ENCODE data around the gene RNF167.

The RNF167 gene

GRCh38 chr17:4950746-4951204 lies 10.7 kb downstream of the RNF167 start, which contains the start of gene ENO3:
TSS of gene ENO3 (plus strand) at chr17:4951119. CDS start at chr17:4951830, 711 bp downstream.
- Histone ChIP-seq H3K4me3 (ENCODE audit: low read depth in 1 of 5, low read length in 5 of 5) (peak within 1 kb of the TSS in 4 of 5 donors; percentile 30 to 58 (median 49)), H3K27me3 (ENCODE audit: control insufficient read depth in 5 of 5, insufficient read depth in 4 of 5, low read length in 5 of 5) (no peaks in the 10 kb centered on the region), H3K9me3 (ENCODE audit: control insufficient read depth in 5 of 5, low read length in 5 of 5) (no peaks in the 10 kb centered on the region), H3K9ac (ENCODE audit: low read length in 5 of 5) (peak within 1 kb of the TSS in 4 of 5 donors; percentile 75 to 82 (median 82)), H3K4me1 (ENCODE audit: control insufficient read depth in 5 of 5, insufficient read depth in 5 of 5, low read length in 5 of 5) (peaks cover 5 to 47% (median 37%) of the 10 kb centered on the region in 5 donors), H3K27ac (ENCODE audit: low read depth, low read length) (peak within 1 kb of the TSS; percentile 96), H3K36me3 (ENCODE audit: control insufficient read depth in 5 of 5, insufficient read depth in 5 of 5, low read length in 5 of 5) (peaks cover 0 to 10% (median 7%) of the 10 kb centered on the region in 5 donors)

- no peak overlapping the region for H3K9ac ChIP-seq (ENCODE audit: low read length in 5 of 5)
- no peaks in the 10 kb centered on the region for H3K27me3 ChIP-seq (ENCODE audit: control insufficient read depth in 5 of 5, insufficient read depth in 4 of 5, low read length in 5 of 5)
- H3K9me3 ChIP-seq (ENCODE audit: control insufficient read depth in 5 of 5, low read length in 5 of 5) = no peaks in the 10 kb centered on the region
- peaks cover 0 to 4% (median 2%) of the 10 kb centered on the region in 5 donors for H3K36me3 ChIP-seq (ENCODE audit: control insufficient read depth in 5 of 5, insufficient read depth in 5 of 5, low read length in 5 of 5)
- H3K27ac ChIP-seq (ENCODE audit: low read depth, low read length) = no peak overlapping the region
- H3K4me3 ChIP-seq (ENCODE audit: low read depth in 1 of 5, low read length in 5 of 5) = no peak overlapping the region
- H3K4me1 ChIP-seq (ENCODE audit: control insufficient read depth in 5 of 5, insufficient read depth in 5 of 5, low read length in 5 of 5) = peaks cover 2 to 40% (median 30%) of the 10 kb centered on the region in 5 donors
Measured at GRCh38 chr17:4951486-4951885, 11.4 kb downstream of the RNF167 start.

GRCh38 chr17:4953451-4953961 lies 13.4 kb downstream of the RNF167 start:
- H3K4me1 ChIP-seq (ENCODE audit: control insufficient read depth in 5 of 5, insufficient read depth in 5 of 5, low read length in 5 of 5) = peaks cover 2 to 31% (median 23%) of the 10 kb centered on the region in 5 donors
- peak overlapping the region in 1 of 5 donors; percentile 56 for H3K9ac ChIP-seq (ENCODE audit: low read length in 5 of 5)
- H3K36me3 ChIP-seq (ENCODE audit: control insufficient read depth in 5 of 5, insufficient read depth in 5 of 5, low read length in 5 of 5) = peaks cover 0 to 12% (median 5%) of the 10 kb centered on the region in 5 donors
- no peaks in the 10 kb centered on the region for H3K9me3 ChIP-seq (ENCODE audit: control insufficient read depth in 5 of 5, low read length in 5 of 5)
- no peak overlapping the region for H3K4me3 ChIP-seq (ENCODE audit: low read depth in 1 of 5, low read length in 5 of 5)
- H3K27ac ChIP-seq (ENCODE audit: low read depth, low read length) = peak overlapping the region; percentile 63
- H3K27me3 ChIP-seq (ENCODE audit: control insufficient read depth in 5 of 5, insufficient read depth in 4 of 5, low read length in 5 of 5) = no peaks in the 10 kb centered on the region

GRCh38 chr17:4955091-4955490 lies 15.0 kb downstream of the RNF167 start:
- Histone ChIP-seq H3K4me1 (ENCODE audit: control insufficient read depth in 5 of 5, insufficient read depth in 5 of 5, low read length in 5 of 5) (peaks cover 2 to 27% (median 22%) of the 10 kb centered on the region in 5 donors), H3K9ac (ENCODE audit: low read length in 5 of 5) (no peak overlapping the region), H3K36me3 (ENCODE audit: control insufficient read depth in 5 of 5, insufficient read depth in 5 of 5, low read length in 5 of 5) (peaks cover 0 to 25% (median 19%) of the 10 kb centered on the region in 5 donors), H3K4me3 (ENCODE audit: low read depth in 1 of 5, low read length in 5 of 5) (no peak overlapping the region), H3K27me3 (ENCODE audit: control insufficient read depth in 5 of 5, insufficient read depth in 4 of 5, low read length in 5 of 5) (no peaks in the 10 kb centered on the region), H3K27ac (ENCODE audit: low read depth, low read length) (no peak overlapping the region), H3K9me3 (ENCODE audit: control insufficient read depth in 5 of 5, low read length in 5 of 5) (no peaks in the 10 kb centered on the region)

GRCh38 chr17:4956493-4957061 lies 16.5 kb downstream of the RNF167 start:
- Histone ChIP-seq H3K4me3 (ENCODE audit: low read depth in 1 of 5, low read length in 5 of 5) (no peak overlapping the region), H3K27me3 (ENCODE audit: control insufficient read depth in 5 of 5, insufficient read depth in 4 of 5, low read length in 5 of 5) (no peaks in the 10 kb centered on the region), H3K9me3 (ENCODE audit: control insufficient read depth in 5 of 5, low read length in 5 of 5) (no peaks in the 10 kb centered on the region), H3K27ac (ENCODE audit: low read depth, low read length) (no peak overlapping the region), H3K4me1 (ENCODE audit: control insufficient read depth in 5 of 5, insufficient read depth in 5 of 5, low read length in 5 of 5) (peaks cover 2 to 17% (median 14%) of the 10 kb centered on the region in 5 donors), H3K36me3 (ENCODE audit: control insufficient read depth in 5 of 5, insufficient read depth in 5 of 5, low read length in 5 of 5) (peaks cover 0 to 34% (median 27%) of the 10 kb centered on the region in 5 donors), H3K9ac (ENCODE audit: low read length in 5 of 5) (no peak overlapping the region)

GRCh38 chr17:4958102-4958501 lies 18.0 kb downstream of the RNF167 start:
- Histone ChIP-seq H3K27ac (ENCODE audit: low read depth, low read length) (no peak overlapping the region), H3K4me1 (ENCODE audit: control insufficient read depth in 5 of 5, insufficient read depth in 5 of 5, low read length in 5 of 5) (peaks cover 2 to 14% (median 9%) of the 10 kb centered on the region in 5 donors), H3K36me3 (ENCODE audit: control insufficient read depth in 5 of 5, insufficient read depth in 5 of 5, low read length in 5 of 5) (peaks cover 0 to 34% (median 27%) of the 10 kb centered on the region in 5 donors)

GRCh38 chr17:4959261-4959965 lies 19.3 kb downstream of the RNF167 start:
- Histone ChIP-seq H3K4me1 (ENCODE audit: control insufficient read depth in 5 of 5, insufficient read depth in 5 of 5, low read length in 5 of 5) (peaks cover 0 to 1% (median 0%) of the 10 kb centered on the region in 5 donors), H3K4me3 (ENCODE audit: low read depth in 1 of 5, low read length in 5 of 5) (no peak overlapping the region), H3K27me3 (ENCODE audit: control insufficient read depth in 5 of 5, insufficient read depth in 4 of 5, low read length in 5 of 5) (no peaks in the 10 kb centered on the region), H3K27ac (ENCODE audit: low read depth, low read length) (no peak overlapping the region), H3K9ac (ENCODE audit: low read length in 5 of 5) (no peak overlapping the region), H3K36me3 (ENCODE audit: control insufficient read depth in 5 of 5, insufficient read depth in 5 of 5, low read length in 5 of 5) (peaks cover 0 to 34% (median 27%) of the 10 kb centered on the region in 5 donors), H3K9me3 (ENCODE audit: control insufficient read depth in 5 of 5, low read length in 5 of 5) (no peaks in the 10 kb centered on the region)

More at GRCh38 chr17:4958102-4958501, 18.0 kb downstream of the RNF167 start:
- no peaks in the 10 kb centered on the region for H3K27me3 ChIP-seq (ENCODE audit: control insufficient read depth in 5 of 5, insufficient read depth in 4 of 5, low read length in 5 of 5)
- H3K9ac ChIP-seq (ENCODE audit: low read length in 5 of 5) = no peak overlapping the region
- H3K4me3 ChIP-seq (ENCODE audit: low read depth in 1 of 5, low read length in 5 of 5) = no peak overlapping the region
- H3K9me3 ChIP-seq (ENCODE audit: control insufficient read depth in 5 of 5, low read length in 5 of 5) = no peaks in the 10 kb centered on the region

- Histone ChIP-seq H3K4me3 (ENCODE audit: low read depth in 1 of 5, low read length in 5 of 5) (no peak overlapping the region), H3K9me3 (ENCODE audit: control insufficient read depth in 5 of 5, low read length in 5 of 5) (no peaks in the 10 kb centered on the region), H3K4me1 (ENCODE audit: control insufficient read depth in 5 of 5, insufficient read depth in 5 of 5, low read length in 5 of 5) (peaks cover 0 to 3% (median 0%) of the 10 kb centered on the region in 5 donors), H3K27ac (ENCODE audit: low read depth, low read length) (no peak overlapping the region), H3K36me3 (ENCODE audit: control insufficient read depth in 5 of 5, insufficient read depth in 5 of 5, low read length in 5 of 5) (peaks cover 0 to 34% (median 27%) of the 10 kb centered on the region in 5 donors), H3K27me3 (ENCODE audit: control insufficient read depth in 5 of 5, insufficient read depth in 4 of 5, low read length in 5 of 5) (no peaks in the 10 kb centered on the region), H3K9ac (ENCODE audit: low read length in 5 of 5) (no peak overlapping the region)
Measured at GRCh38 chr17:4960279-4960922, 20.3 kb downstream of the RNF167 start.

GRCh38 chr17:4965311-4965986 lies 25.4 kb downstream of the RNF167 start:
- H3K4me3 ChIP-seq (ENCODE audit: low read depth in 1 of 5, low read length in 5 of 5) = no peak overlapping the region
- no peaks in the 10 kb centered on the region for H3K9me3 ChIP-seq (ENCODE audit: control insufficient read depth in 5 of 5, low read length in 5 of 5)
- peaks cover 0 to 24% (median 15%) of the 10 kb centered on the region in 5 donors for H3K36me3 ChIP-seq (ENCODE audit: control insufficient read depth in 5 of 5, insufficient read depth in 5 of 5, low read length in 5 of 5)
- no peaks in the 10 kb centered on the region for H3K27me3 ChIP-seq (ENCODE audit: control insufficient read depth in 5 of 5, insufficient read depth in 4 of 5, low read length in 5 of 5)
- peaks cover 8 to 37% (median 34%) of the 10 kb centered on the region in 5 donors for H3K4me1 ChIP-seq (ENCODE audit: control insufficient read depth in 5 of 5, insufficient read depth in 5 of 5, low read length in 5 of 5)
- peak overlapping the region; percentile 98 for H3K27ac ChIP-seq (ENCODE audit: low read depth, low read length)
- no peak overlapping the region for H3K9ac ChIP-seq (ENCODE audit: low read length in 5 of 5)
